Stromal cell of bone marrow (primary cell): ENCODE results near the gene OBSCN.
"Not testable (repeated sequence)": the region's sequence is repeated elsewhere in the genome, so short reads cannot be mapped to it uniquely, and the experiment has no call there.

ENCODE experiments used
- DNase-seq: peaks from one replicate; pipeline ENCODE4 v3.0.0-alpha.2; 2012; ENCODE audit warnings: low read depth

The OBSCN gene

GRCh38 chr1:228213917-228214808, 6.3 kb downstream of the OBSCN start:
- no peak for DNase-seq

DNA sequence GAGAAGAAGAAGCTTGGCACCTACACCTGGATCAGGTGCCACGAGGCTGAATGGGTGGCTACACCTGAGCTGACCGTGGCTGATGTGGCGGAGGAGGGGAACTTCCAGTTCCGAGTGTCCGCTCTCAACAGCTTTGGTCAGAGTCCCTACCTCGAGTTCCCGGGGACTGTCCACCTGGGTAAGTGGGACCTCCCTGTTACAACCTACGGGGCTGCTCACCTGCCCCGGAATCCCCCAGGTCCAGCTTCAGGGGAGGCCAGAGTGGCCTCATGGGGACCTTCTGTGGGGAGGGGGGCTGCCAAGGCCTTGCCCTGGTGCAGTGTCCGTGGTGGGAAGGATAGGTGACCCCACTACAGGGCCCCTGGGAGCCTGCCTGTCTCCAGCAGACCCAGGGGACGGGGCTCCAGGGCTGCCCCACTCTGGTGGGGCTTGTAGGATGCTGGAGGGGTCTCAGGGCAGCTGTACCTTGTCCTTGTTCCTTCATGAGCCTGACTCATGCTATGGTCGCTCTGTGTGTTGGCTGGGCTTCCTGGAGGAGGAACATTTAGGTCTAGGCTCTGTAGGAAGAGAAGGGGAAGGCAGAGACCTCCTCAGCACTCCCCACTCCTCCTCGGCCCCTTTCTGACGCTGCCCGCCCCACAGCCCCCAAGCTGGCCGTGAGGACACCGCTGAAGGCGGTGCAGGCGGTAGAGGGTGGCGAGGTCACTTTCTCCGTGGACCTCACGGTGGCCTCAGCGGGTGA, 7.2 kb downstream of the OBSCN start:
- no peak for DNase-seq

GRCh38 chr1:228215663-228216116, 7.8 kb downstream of the OBSCN start:
- no peak for DNase-seq

- no peak for DNase-seq
Measured at GRCh38 chr1:228216371-228217320, 8.8 kb downstream of the OBSCN start.

- DNase-seq: no peak
Measured at GRCh38 chr1:228217551-228218344, 9.9 kb downstream of the OBSCN start.

DNA sequence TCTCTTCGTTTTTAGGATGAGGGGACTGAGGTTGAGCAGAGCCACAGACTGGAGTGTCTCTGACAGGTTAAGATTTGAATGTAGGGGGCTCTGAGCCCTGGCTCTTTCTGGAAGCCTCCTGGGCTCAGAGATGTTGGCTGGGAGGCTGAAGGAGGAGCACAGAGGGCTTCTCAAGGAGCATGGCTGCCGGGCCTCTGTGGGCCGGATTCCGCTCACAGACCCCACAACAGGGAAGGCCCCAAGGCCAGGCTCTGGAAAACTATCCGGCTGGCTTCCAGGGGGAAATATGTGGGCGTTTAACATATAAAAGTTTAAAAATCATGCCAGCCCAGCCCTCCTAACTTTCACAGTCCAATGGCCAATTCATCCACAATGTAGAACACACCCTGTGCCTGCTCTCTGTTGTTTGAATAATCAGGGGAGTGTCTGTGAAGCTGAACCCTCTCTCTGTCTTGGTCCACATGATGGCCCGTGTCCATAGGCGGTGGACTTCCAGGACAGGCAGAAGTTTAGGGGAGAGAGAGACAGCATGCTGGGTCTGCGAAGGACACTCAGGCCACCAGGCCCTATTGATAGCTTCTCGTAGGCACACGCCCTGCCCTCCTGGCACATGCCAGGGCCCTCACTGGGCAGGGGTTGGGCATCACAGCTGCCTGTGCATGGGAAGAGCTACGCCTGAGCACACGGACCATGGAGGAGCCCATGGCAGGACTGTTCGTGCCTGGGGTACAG, 10.8 kb downstream of the OBSCN start:
- DNase-seq: no peak

DNA sequence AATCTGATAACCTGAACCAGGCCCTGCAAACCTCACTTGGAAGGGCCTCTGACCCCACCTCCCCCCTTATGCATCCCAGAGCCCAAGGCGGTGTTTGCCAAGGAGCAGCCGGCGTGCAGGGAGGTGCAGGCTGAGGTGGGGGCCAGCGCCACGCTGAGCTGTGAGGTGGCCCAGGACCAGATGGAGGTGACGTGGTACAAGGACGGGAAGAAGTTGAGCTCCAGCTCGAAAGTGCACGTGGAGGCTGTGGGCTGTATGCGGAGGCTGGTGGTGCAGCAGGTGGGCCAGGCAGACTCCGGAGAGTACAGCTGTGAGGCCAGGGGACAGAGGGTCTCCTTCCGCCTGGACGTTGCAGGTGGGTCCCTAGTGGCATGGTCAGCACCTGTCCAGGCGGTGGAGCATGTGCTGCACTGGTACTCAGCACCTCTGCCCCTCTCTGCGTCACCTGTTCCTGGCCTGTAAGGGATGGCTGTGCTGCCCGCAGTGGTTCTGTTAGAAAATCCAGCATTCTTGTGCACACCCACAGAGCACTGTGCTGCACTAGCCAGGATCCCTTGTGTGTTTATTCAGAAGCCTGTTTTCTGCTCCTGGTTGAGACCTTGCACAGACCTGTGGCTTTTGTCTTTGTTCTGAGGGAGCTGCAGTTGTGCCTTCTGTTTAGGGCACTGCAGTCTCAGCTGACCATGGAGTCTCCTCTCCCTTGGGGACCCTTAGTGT, 11.6 kb downstream of the OBSCN start:
- DNase-seq: no peak

DNA sequence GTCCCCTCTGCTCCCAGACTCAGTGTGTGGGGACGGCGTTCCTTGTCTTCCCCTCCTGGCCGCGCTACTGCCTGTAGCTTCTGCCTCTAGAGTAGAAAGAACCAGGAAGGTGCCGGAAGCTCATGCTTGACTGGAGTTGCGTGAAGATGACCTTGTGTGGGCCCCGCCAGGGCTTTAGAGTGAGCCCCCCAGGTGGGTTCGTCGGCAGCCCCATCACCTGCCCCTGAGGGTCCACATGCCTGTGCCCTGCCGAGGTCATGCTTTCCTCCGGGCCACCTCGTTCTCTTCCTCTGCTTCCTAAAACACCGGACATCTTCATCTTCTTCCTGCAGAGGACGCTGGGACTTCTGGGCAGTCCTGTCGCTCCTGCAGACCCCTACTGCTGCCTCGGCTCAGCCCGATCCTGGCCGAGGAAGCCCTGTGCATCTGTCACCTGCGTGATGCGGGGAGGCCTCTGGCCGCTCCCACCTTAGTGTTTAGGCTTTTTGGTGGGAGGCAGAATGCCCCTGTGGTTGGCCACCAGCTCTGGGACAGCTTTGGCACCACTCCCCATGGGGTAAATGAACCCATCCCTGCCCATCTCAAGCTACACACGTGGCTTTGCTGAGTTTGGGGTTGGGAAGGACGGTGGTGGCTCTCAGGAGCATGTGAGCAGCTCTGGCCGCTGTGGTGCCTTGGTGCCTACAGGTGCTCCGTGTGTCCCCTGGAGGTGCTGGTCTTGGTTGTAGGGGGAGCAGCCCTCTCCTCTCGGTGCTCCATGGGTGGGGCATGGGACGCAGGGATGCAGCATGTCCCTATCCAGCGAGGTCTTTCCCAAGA, 12.3 kb downstream of the OBSCN start:
- no peak for DNase-seq

DNA sequence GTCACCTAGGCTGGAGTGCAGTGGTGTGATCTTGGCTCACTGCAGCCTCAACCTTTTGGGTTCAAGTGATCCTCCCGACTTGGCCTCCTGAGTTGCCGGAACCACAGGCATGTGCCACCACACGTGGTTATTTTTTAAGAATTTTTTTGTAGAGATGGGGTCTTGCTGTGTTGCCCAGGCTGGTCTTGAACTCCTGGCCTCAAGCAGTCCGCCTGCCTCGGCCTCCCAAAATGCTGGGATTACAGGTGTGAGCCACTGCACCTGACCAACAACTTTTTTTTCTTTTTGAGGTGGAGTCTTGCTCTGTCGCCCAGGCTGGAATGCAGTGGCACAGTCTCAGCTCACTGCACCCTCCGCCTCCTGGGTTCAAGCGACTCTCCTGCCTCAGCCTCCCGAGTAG, 13.3 kb downstream of the OBSCN start:
- DNase-seq: not testable (repeated sequence)

GRCh38 chr1:228222548-228222947, 14.7 kb downstream of the OBSCN start:
- no peak for DNase-seq

GRCh38 chr1:228224198-228225164, 16.6 kb downstream of the OBSCN start:
- no peak for DNase-seq

DNA sequence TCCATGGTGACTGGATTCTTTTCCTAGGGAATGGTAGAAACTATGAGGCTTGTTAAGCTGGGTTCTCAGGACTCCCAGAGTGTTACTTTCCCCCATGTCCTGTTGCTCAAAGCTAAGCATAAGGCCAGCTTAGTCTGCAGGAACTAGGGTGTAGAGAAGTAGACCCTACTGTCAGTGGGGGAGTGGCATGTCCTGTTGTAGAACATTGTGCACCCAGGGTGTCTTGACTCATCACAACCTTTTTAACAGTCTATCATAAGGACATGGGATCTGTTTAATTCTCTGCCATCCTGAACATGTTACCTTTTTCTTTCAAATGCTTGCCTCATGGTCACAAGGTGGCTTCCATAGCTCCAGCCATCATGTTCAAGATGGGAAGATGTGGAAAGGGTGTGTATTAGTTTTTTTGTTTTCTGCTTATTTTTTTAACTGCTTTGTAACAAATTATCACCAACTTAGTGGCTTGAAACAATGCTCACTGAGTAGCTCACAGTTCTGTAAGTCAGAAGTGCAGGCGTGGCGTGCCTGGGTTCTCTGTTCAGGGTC, 17.4 kb downstream of the OBSCN start:
- DNase-seq: no peak

DNA sequence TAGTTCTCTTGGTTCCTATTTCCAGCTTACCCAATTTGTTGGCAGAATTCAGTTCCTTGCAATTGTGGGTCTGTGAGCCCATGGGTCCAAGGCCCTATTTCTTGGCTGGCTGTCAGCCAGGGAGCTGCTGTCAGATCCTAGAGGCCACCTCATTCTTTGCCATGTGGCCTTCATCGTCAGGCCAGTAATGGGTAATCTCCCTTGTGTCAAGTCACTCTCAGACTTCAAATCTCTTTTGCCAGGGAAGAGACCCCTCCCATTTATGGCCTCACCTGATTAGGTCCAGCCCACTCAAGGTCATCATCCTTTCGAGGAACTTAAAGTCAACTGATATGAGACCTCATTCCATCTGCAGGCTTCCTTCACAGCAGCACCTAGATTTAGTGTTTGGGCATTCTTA, 17.9 kb downstream of the OBSCN start:
- no peak for DNase-seq

- DNase-seq: no peak
Measured at GRCh38 chr1:228226141-228226874, 18.5 kb downstream of the OBSCN start.

- no peak for DNase-seq
Measured at GRCh38 chr1:228226956-228227791, 19.3 kb downstream of the OBSCN start.

DNA sequence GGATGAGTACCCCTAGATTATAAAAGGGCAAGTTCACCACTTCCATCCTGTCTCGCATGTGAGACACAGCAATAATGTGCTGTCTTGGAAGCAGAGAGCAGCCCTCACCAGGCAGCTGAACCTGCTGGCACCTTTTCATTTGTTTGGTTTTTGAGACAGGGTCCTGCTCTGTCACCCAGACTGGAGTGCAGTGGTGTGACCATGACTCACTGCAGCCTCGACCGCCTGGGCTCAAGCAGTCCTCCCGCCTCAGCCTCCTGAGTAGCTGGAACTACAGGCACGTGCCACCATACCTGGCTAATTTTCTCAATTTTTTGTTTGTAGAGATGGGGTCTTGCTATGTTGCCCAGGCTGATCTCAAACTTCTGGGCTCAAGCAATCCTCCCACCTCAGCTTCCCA, 20.3 kb downstream of the OBSCN start:
- not testable (repeated sequence) for DNase-seq
